Measurements from ENCODE around the gene TIMM29.
"Not testable (repeated sequence)": the region's sequence is repeated elsewhere in the genome, so short reads cannot be mapped to it uniquely, and the experiment has no call there.

GRCh38 chr19:10959277-10959968 lies 30.8 kb downstream of the TIMM29 start:
- TF ChIP-seq HNRNPL (IDR thresholded peaks at IDR 0.05; ENCODE audit: low read depth, low read length); POLR2A (IDR thresholded peaks at IDR 0.05; ENCODE audit: insufficient read depth in 1 of 2, low read depth in 2 of 2, low read length in 2 of 2); CBX5 (CRISPR knock-in tag; IDR thresholded peaks at IDR 0.05; ENCODE audit: borderline replicate concordance); JUN (CRISPR knock-in tag; IDR thresholded peaks at IDR 0.05); ZBTB4 (CRISPR knock-in tag; IDR thresholded peaks at IDR 0.05; ENCODE audit: borderline replicate concordance); JUNB (CRISPR knock-in tag; IDR thresholded peaks at IDR 0.05; ENCODE audit: borderline replicate concordance): not testable (repeated sequence)

Measured in HepG2 (cell line).